Measurements from ENCODE around the gene RHOT1. TPM values are rescaled to one million over a fixed set of nuclear protein-coding genes. Genes with fewer than 3 reads are reported as not detected.
"Not testable (repeated sequence)": the region's sequence is repeated elsewhere in the genome, so short reads cannot be mapped to it uniquely, and the experiment has no call there.

Gene RHOT1
- total RNA-seq, 2 donors from 2014 or later = 25.2 to 27.1 TPM

DNA sequence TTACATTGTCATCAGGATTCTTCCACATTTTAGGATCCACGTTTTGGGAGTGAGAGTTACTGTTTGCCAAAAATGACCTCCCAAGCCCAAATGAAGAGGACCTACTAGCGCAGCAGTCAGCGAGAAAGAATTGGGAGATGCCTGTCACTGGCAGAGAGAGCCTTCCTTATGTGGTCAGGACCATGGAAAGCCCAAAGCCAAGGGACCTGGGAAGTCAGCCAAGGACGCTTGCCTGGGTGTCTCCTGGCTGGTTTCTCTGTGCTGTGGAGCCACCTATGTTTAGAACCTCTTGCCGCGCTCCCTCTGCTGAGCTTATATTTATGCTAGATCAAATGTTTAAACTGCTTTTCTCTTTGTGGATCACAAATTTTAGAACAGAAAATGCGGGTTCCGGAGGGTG, 98.4 kb downstream of the RHOT1 start:
- Mint-ChIP-seq H3K27ac (no peak overlapping the region), H3K36me3 (no peaks in the 10 kb centered on the region), H3K27me3 (no peaks in the 10 kb centered on the region), H3K4me1 (ENCODE audit: low read depth in 2 of 2) (no peaks in the 10 kb centered on the region), H3K4me3 (no peak overlapping the region), H3K9me3 (no peaks in the 10 kb centered on the region)
- ATAC-seq (no peak), DNase-seq (ENCODE audit: low spot score) (no peak)

DNA sequence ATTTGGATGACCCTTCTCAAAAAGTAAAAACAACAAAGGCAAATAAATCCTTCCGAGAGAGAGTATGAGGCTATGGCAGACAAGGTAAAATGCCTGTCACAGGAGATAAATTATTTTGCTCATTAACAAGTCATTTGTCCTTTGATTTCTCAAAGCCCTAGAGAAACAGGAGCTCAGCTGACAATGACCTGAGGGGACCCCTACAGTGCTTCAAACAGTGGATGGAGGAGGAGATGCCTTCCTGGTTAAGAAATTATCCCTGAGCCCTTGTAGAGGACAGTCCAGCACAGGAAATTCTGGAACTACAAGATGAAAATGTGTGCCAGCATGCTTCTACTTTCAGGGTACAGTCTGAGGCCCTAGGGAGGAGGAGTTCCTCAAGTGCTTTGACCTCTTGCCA, 99.3 kb downstream of the RHOT1 start:
- Mint-ChIP-seq H3K9me3 (no peaks in the 10 kb centered on the region), H3K27me3 (no peaks in the 10 kb centered on the region), H3K4me3 (no peak overlapping the region), H3K27ac (no peak overlapping the region), H3K36me3 (no peaks in the 10 kb centered on the region), H3K4me1 (ENCODE audit: low read depth in 2 of 2) (no peaks in the 10 kb centered on the region)
- ATAC-seq (no peak), DNase-seq (ENCODE audit: low spot score) (no peak)

DNA sequence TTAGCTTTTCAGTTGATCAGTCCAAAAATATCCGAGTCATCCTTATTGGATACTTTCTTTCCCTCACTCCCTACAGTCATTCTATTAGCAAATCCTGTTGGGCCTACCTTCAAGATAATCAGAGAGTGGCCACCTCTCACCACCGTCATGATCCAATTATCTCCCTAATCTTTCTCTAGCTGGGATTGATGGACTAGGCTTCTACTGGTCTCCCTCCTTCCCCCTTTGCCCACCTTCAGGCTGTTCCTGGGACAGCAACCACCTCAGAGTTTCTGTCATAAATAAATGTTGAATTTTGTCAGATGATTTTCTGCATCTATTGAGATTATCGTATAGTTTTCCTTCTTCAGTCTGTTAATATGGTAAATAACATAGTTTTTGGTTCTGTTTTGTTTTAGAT, 107.2 kb downstream of the RHOT1 start:
- Mint-ChIP-seq H3K9me3 (no peaks in the 10 kb centered on the region), H3K4me1 (ENCODE audit: low read depth in 2 of 2) (no peaks in the 10 kb centered on the region), H3K27ac (no peak overlapping the region), H3K4me3 (no peak overlapping the region), H3K36me3 (no peaks in the 10 kb centered on the region), H3K27me3 (peaks cover 0 to 3% of the 10 kb centered on the region in 2 donors)
- DNase-seq (ENCODE audit: low spot score) (no peak), ATAC-seq (no peak)

DNA sequence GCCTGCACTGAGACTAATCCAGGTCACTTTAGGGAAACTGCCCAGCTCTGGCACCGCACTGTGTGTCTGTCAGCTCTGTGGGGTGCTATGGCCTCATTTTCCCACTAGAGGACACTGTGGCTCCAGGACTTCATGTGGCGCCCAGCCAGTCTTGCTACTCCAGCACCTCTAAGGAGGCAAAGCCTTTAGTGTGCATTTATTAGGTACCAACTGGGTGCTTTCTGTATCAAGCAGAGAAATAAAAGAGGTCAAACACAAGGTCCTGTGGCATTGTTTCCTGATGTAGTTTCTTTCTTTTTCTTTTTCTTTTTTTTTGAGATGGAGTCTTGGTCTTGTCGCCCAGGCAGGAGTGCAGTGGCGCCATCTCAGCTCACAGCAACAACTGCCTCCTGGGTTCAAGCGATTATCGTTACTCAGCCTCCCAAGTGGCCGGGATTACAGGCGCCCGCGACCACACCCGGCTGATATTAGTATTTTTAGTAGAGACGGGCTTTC, 110.9 kb downstream of the RHOT1 start:
- ATAC-seq (peak; percentile 89 to 93), DNase-seq (ENCODE audit: low spot score) (no peak)
- no peak overlapping the region for H3K4me3 Mint-ChIP-seq
- H3K27ac Mint-ChIP-seq = no peak overlapping the region
- no peaks in the 10 kb centered on the region for H3K4me1 Mint-ChIP-seq (ENCODE audit: low read depth in 2 of 2)
- H3K27me3 Mint-ChIP-seq = peaks cover 0 to 3% of the 10 kb centered on the region in 2 donors
- H3K9me3 Mint-ChIP-seq = no peaks in the 10 kb centered on the region
- no peaks in the 10 kb centered on the region for H3K36me3 Mint-ChIP-seq

DNA sequence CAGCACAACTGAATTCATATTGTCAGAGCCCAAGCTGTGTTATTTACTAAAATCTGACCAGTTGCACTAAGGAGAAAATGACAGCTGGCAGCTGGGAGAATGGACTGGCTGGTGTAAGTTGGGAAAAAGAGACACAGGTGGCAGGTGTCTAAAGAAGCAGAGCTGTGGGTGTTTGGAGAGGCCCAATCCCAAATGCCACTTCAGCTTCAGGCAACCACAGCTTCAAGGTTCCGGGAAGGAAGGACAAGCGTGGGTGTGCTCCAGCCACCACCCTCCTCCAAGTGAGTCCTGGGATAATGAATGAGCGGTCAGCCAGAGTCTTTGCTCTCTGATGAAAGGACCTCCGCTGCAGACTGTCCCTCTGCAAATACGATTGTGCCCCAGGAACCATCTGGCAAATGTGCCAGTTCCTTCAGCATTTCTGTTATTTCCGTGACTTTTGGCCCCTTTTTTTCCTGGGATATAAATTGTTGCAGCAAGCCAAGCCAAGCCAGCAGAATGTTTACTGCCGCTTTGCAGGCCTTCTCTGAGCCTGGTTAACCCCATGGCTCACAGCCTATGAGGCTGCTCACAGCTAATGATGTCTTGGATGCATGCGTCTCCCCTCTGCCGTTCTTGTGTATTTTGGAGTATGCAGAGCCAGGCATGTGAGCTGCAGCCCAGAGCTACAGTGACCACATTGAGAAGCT, 113.9 kb downstream of the RHOT1 start:
- no peak overlapping the region for H3K27ac Mint-ChIP-seq
- ATAC-seq = no peak
- H3K4me1 Mint-ChIP-seq (ENCODE audit: low read depth in 2 of 2) = no peaks in the 10 kb centered on the region
- no peak overlapping the region for H3K4me3 Mint-ChIP-seq
- H3K36me3 Mint-ChIP-seq = no peaks in the 10 kb centered on the region
- no peak for DNase-seq (ENCODE audit: low spot score)
- H3K9me3 Mint-ChIP-seq = no peaks in the 10 kb centered on the region
- peaks cover 9 to 13% of the 10 kb centered on the region in 2 donors for H3K27me3 Mint-ChIP-seq

DNA sequence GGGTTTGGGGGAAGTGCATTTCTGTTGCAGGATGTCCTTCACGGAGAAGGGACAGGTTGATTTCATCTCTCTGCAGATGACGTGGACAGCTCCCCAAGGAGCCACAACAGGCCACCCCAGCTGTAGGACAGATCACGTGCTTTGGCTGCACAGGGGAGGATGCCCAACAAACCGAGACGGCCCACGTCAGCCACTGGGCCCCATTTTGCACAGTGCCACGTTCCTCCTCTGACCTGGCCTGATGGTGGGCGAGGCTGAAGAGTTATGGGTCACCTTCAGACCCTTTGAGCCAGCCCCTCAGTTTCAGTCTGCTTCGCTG, 114.4 kb downstream of the RHOT1 start:
- Mint-ChIP-seq H3K27me3 (peaks cover 9 to 14% of the 10 kb centered on the region in 2 donors), H3K27ac (no peak overlapping the region), H3K4me1 (ENCODE audit: low read depth in 2 of 2) (no peaks in the 10 kb centered on the region), H3K4me3 (no peak overlapping the region), H3K36me3 (no peaks in the 10 kb centered on the region), H3K9me3 (no peaks in the 10 kb centered on the region)
- ATAC-seq (no peak), DNase-seq (ENCODE audit: low spot score) (no peak)

DNA sequence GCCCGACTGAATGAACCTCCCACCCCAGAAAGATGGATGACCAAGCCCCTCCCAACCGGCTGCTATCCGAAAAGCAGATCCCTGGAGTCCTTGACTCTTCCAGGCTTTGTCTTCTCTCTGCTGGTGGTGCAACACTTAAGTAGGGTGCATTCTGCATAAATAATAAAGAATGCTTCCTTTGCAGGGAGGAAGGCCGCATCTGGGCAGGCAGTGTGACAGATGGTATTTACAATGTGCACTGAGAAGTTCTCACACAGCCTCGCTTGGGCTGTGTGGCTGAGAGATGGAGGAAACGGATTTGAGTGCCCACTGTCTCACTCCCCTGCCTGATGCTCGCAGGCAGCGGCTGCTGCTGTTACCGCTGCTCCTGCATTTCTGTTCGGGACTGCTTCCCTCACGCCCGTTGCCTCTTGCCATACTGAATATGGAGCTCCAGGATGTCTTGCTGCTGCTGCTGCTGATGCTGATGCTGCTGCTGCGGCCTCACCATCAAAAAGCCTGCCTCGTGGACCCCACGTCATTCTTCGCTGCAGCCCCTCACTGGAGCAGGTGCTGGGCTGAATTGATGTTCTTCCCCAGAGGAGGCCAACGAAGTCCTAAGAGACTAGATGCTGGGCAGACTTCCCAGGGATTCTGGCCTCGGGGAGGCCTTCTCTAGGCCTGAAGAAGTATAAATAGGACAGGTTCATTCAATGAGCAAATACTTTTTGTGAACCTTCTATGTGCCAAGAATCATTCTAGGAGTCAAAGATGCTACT, 116.3 kb downstream of the RHOT1 start:
- Mint-ChIP-seq H3K36me3 (no peaks in the 10 kb centered on the region), H3K27ac (no peak overlapping the region), H3K9me3 (no peaks in the 10 kb centered on the region), H3K4me1 (ENCODE audit: low read depth in 2 of 2) (no peaks in the 10 kb centered on the region), H3K27me3 (peaks cover 16 to 19% of the 10 kb centered on the region in 2 donors), H3K4me3 (no peak overlapping the region)
- DNase-seq (ENCODE audit: low spot score) (no peak), ATAC-seq (no peak)

DNA sequence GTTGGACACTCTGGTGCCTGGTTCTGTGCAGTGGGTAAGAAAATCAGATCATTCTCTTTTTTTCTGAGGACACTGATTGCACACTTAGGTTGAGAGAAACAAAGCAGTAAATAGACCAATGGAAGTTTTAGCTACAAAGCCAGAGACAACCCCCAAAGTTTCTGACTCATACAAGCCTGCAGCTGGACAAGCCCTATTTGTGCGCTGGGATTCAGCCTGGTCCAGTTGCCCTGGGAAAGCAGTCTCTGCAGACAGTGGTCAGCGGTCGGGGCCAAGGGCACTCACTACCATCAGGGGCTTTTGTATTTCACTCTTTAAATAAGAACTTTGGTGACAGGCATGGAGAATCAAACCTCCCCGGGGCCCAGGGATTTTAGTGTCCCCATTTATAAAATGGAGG, 117.3 kb downstream of the RHOT1 start:
- no peak for ATAC-seq
- Mint-ChIP-seq H3K9me3 (no peaks in the 10 kb centered on the region), H3K4me3 (no peak overlapping the region), H3K27me3 (peaks cover 25 to 27% of the 10 kb centered on the region in 2 donors), H3K36me3 (no peaks in the 10 kb centered on the region), H3K4me1 (ENCODE audit: low read depth in 2 of 2) (peaks cover 0 to 3% of the 10 kb centered on the region in 2 donors), H3K27ac (no peak overlapping the region)
- DNase-seq (ENCODE audit: low spot score) = no peak

DNA sequence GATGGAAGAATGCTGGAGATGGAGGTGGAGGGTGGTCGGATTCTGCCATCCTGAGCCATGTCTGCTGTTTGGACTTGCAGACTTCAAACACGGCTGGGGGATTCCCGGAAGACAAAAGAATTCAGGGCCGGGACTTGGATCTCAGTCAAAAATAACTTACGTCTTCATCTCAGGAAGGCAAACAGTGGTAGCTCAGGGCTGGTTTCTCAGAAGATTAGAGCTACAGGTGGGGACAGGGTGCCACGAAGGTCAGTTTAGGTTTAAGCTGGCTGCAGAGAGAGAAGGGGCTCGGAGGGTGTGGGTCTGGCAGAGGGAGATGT, 119.1 kb downstream of the RHOT1 start:
- no peak for DNase-seq (ENCODE audit: low spot score)
- H3K27me3 Mint-ChIP-seq = peaks cover 27 to 32% of the 10 kb centered on the region in 2 donors
- no peaks in the 10 kb centered on the region for H3K36me3 Mint-ChIP-seq
- H3K4me1 Mint-ChIP-seq (ENCODE audit: low read depth in 2 of 2) = peaks cover 0 to 8% of the 10 kb centered on the region in 2 donors
- no peaks in the 10 kb centered on the region for H3K9me3 Mint-ChIP-seq
- no peak overlapping the region for H3K27ac Mint-ChIP-seq
- no peak overlapping the region for H3K4me3 Mint-ChIP-seq
- ATAC-seq = no peak

DNA sequence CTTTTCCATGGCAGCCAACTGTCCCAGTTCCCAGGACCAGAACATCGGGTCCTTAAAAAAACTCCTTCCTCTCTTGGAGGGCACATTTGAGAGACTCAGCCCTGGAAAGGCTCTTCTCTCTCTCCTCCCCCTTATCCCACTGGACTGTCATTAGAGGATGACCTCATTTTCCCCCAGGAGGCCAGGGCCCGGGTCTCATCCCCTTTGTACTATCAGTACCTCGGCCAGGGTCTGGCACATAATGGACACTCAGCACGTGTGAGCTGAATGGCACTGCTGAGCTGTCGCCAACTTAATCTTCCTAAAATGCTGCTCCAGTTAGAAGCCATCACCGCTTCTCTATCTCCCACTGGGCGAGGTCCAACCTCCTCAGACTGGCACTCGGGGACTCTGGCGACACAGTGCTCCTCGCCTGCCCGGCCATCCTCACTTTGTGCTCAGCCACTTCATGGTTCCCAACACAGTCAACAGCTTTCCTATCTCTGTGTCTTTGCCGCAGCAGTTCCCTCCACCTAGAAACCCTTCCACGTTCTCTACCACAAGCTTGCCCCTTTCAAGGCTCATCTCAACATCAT, 119.7 kb downstream of the RHOT1 start:
- Mint-ChIP-seq H3K4me3 (no peak overlapping the region), H3K4me1 (ENCODE audit: low read depth in 2 of 2) (peaks cover 4 to 10% of the 10 kb centered on the region in 2 donors), H3K36me3 (no peaks in the 10 kb centered on the region), H3K27me3 (peaks cover 29 to 34% of the 10 kb centered on the region in 2 donors), H3K9me3 (no peaks in the 10 kb centered on the region), H3K27ac (no peak overlapping the region)
- no peak for DNase-seq (ENCODE audit: low spot score)
- ATAC-seq = no peak

DNA sequence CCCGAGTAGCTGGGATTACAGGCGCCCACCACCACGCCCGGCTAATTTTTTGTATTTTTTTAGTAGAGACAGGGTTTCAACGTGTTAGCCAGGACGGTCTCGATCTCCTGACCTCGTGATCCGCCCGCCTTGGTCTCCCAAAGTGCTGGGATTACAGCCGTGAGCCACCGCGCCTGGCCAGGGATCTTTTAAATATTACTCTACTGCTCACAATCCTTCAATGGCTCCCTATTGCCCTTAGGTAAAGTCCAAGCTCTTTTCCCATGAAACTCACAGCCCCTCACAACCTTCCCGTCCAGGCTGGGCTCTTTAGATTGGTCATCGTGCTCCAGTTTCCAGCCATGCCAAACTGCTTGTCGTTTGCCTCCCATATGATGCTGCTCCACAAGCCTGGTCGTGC, 121.2 kb downstream of the RHOT1 start:
- peaks cover 42 to 49% of the 10 kb centered on the region in 2 donors for H3K27me3 Mint-ChIP-seq
- H3K27ac Mint-ChIP-seq; ATAC-seq; DNase-seq (ENCODE audit: low spot score); H3K9me3 Mint-ChIP-seq; H3K4me3 Mint-ChIP-seq; H3K36me3 Mint-ChIP-seq: not testable (repeated sequence)
- peaks cover 13 to 18% of the 10 kb centered on the region in 2 donors for H3K4me1 Mint-ChIP-seq (ENCODE audit: low read depth in 2 of 2)

DNA sequence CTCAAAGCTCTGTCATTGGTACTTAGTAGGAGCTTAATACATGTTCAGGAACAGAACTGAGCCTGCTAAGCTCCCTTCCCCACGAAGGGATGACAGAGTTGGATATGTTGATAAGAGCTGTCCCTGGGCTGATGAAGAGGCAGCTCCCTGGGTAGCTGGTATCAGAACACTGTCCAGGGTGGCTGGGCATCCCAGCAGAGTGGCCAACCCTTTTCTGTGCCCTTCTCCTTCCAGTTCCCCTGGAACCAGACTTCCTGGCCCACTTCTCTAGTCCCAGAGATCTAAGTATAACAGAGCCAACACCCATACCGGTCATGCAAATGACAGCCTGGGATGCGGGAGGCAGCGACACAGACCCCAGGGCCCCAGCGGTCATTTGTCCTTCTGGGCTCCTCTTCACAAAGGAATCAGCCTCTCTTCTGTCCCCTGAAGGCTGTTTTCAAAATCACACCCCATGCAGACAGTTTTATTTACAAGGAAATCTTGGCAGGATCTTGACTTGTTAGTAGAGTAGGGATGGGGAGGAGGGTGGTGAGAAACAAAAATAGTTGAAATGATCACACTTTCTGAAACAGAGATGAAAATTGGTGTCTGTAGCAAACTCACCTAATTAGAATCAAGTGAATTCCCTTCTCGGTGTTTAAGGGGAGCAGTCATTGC, 122.0 kb downstream of the RHOT1 start:
- no peaks in the 10 kb centered on the region for H3K9me3 Mint-ChIP-seq
- DNase-seq (ENCODE audit: low spot score) = no peak
- peaks cover 13 to 18% of the 10 kb centered on the region in 2 donors for H3K4me1 Mint-ChIP-seq (ENCODE audit: low read depth in 2 of 2)
- no peaks in the 10 kb centered on the region for H3K36me3 Mint-ChIP-seq
- no peak for ATAC-seq
- peak overlapping the region; percentile 72 for H3K4me3 Mint-ChIP-seq
- peaks cover 45 to 57% of the 10 kb centered on the region in 2 donors for H3K27me3 Mint-ChIP-seq
- no peak overlapping the region for H3K27ac Mint-ChIP-seq

DNA sequence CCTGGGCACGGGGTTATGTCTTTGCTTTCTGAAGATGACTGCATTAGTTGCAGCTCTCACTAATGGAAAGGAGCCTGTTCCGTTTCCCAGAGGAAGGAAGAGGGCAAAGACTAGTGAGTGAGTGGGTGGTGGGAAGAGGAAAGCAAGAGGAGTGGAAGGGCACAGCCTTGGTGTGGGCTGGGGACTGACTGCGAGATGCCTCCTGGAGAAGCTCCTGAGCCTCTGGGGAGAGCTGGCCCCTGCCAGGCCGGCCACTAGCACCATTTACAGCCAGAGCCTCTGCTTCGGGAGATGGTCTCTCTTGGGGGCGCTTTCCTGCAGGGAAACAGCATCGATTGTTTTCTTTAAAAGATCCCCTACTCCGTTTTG, 122.5 kb downstream of the RHOT1 start:
- peak overlapping the region; percentile 72 for H3K4me3 Mint-ChIP-seq
- ATAC-seq = no peak
- peaks cover 49 to 59% of the 10 kb centered on the region in 2 donors for H3K27me3 Mint-ChIP-seq
- no peaks in the 10 kb centered on the region for H3K9me3 Mint-ChIP-seq
- peaks cover 13 to 18% of the 10 kb centered on the region in 2 donors for H3K4me1 Mint-ChIP-seq (ENCODE audit: low read depth in 2 of 2)
- no peak overlapping the region for H3K27ac Mint-ChIP-seq
- DNase-seq (ENCODE audit: low spot score) = no peak
- no peaks in the 10 kb centered on the region for H3K36me3 Mint-ChIP-seq

All from natural killer cell treated with Interleukin-12 subunit alpha and Interleukin-12 subunit beta and Interleukin-15 and Interleukin-18, amount 100 ng/mL, for 72 hours (primary cell).